Activated CD4-positive, alpha-beta T cell treated with anti-CD3 and anti-CD28 coated beads, Interleukin-2, Interleukin-6, amounts not matched to agents 100 ng/mL and 50 ng/mL, durations not matched to agents 16 hours and 8 hours (primary cell): ENCODE measurements around the gene SNTG2.
"Not testable (repeated sequence)": the region's sequence is repeated elsewhere in the genome, so short reads cannot be mapped to it uniquely, and the experiment has no call there.

Source experiments
- DNase-seq: peaks from one replicate; pipeline ENCODE4 v3.0.0-alpha.2; 2020

Gene SNTG2

DNA sequence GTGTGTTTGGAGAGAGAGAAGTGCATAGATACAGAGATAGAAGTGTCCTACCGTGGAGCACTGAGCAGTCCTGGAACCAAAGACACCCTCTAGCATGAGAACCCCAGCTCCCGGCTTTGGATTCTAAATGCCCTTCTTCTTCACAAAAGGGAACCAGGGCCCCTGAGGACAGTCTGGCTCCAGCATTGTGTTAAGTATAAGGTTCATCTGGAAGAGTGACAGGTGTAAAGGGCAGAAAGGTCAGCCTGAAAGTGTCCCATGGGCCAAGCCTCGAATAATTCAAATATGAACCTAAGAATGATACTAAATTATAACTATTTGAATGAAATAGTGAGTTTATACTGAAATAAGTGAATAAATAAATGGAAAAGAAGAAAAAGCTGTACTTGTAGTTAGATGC, 109.7 kb downstream of the SNTG2 start:
- no peak for DNase-seq

DNA sequence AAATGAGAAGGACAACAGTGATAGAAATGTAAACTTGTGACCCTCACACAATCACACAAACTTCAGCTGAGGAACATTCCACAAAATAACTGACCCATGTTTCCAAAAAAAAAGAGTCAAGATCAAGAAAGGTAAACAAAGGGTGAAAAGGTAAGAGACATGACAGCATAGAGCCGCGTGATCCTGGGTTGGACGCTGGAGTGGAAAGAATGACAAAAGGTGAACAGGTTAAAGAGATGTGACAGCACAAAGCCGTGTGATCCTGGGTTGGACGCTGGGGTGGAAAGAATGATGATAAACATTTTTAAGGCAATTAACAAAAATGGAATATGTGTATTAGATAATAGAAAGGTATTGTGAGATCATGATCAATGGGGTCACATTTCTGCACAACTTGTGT, 110.3 kb downstream of the SNTG2 start:
- no peak for DNase-seq

DNA sequence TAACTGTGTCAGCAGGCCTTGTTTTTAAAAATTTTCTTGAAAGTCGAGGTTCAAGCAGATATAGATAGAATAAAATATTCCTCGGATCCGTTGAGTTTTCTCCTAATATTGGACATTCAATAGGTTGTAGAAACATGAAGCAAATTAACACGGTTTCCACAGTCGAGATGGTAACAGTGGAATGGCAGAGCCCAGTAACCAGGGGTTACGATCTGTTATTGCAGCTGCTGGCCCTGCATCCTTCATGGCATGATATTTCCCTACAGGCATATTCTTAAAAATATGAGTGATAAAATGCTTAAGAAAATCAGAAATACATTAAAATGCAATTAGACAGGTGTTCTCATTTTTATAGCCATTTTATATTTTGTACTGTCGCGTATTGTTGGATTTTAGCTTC, 117.6 kb downstream of the SNTG2 start:
- DNase-seq, result no peak

DNA sequence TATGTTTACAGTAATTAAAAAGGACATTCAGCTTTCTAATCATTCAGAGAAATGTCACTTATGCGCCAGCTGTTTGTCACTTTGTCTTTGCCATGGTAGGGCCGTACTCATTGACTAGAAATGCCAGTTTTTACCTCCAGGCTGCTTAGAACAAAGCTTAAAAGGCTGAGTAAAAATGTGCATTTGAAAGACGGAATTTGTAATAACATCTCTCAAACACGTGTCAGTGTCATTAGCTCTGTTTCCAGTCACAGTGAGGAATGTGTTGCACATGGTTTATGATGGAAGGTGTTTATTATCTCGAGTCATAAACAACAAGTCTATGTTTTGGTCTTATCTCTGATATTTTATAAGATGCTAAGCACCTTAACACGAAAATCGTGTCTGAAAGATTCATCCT, 118.2 kb downstream of the SNTG2 start:
- DNase-seq, result no peak

DNA sequence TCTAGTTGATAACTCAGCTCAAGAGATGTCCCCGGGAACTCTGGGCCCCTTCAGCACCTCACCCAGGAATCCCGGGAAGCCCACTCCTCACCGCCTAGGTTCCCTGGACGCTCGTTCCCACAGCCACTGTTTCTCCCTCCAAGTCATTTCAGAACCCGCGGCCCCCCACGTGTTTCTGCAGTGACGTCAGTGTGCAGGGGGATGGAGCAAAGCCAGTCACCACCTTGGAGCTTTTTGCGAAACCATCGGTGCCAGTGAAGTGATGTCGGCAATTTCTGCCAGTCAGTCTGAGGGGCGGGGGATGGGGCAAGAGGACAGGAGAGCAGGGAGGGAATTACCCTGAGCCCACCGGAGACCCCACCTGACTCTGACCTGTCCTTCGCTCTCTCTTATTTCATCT, 119.2 kb downstream of the SNTG2 start:
- no peak for DNase-seq

DNA sequence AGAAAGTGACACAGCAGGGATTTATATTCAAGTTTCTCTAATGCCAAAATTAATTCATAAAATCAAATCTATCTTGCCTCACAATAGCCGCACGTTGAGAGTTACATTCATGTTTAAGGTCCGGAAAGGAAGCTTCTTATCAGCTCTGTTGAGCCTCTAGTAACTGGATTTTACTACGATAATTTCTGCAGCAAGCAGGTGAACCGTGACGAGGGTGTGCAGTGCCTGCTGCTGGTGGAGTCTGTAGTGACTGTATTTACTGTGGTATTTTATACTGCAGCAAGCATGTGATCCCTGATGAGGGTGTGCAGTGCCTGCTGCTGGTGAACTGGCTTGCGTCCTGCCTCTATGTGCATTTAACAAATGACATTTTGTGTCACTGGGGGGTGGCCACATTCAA, 120.0 kb downstream of the SNTG2 start:
- DNase-seq, result no peak

- no peak for DNase-seq
These were observed 121.0 kb downstream of the SNTG2 start for GRCh38 chr2:1071650-1072049.

- DNase-seq, result no peak
These were observed 121.6 kb downstream of the SNTG2 start for GRCh38 chr2:1072250-1072649.

DNA sequence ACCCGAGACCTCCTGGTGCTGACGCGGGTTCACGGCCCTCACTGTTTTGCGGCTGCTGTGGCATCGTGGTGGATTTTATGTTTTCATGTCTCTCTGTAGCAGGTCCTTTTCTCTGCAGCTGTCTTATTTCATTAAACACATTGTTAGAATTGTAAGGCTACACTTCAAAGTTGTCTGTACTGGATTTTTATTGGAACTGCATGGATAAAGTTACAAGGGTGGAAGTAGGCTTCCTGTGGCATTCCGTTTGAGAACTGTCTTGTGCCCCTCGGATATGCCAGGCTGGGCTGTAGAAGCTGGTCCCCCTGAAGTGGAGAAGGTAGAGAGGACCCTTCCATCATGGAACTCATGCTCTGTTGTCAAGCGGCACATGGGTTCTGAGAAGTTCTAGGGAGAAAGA, 127.3 kb downstream of the SNTG2 start:
- no peak for DNase-seq

DNA sequence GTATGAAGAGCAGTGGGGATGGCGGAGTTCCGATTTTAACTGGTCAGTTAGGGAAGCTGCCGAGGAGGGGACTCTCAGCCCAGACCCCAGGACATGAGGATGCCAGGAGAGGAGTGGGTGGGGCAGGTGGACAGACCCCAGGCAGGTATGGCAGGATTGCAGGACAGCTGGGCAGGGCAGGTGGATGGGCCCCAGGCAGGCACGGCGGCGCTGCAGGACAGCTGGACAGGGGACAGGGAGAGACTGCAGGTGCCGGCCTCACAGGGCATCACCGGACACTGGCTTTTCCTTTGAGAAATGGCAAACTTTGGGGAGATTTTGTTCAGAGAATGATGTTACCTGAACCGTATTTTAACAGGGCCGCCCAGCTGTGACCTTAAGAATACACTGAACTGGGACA, 127.7 kb downstream of the SNTG2 start:
- no peak for DNase-seq

DNA sequence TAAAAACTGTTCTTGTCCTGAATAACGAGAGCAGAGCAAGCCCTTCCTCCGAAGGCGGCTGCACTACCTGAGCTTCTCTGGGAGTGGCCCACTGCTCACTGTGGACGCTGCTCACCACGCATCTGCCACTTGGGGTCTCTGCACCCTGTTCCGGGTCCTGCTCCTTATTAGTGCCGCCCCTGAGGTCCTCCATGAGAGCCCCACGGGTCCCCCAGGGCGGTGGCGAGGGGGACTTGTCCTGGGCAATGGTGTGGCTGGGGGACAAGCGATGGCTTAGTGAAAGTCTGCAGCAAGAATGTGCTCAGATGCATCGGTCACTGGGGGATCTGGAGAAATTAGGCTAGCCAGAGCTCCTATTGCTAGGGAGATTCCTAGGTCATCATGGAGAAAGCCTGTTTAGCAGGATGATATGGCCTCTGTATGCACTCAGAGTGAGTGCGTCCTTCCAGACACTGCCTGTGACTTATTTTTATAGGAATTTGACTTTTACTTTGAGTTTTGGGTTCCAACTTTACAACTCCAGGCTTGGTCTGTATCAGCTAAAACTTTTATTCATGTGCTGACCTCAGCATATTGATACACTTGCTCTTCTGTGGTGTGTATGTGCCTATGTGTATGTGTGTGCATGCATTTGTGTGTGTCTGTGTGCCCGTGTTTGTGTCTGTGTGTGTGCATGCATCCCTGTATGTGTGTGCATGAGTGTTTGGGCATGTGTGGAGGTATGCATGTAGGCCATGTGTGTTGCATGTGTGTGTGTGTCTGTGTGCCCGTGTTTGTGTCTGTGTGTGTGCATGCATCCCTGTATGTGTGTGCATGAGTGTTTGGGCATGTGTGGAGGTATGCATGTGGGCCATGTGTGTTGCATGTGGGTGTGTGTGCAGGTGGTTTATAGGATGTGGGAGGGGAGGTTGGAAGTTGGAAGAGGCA, 129.5 kb downstream of the SNTG2 start:
- no peak for DNase-seq

GRCh38 chr2:1081451-1082225, 131.0 kb downstream of the SNTG2 start:
- DNase-seq, result no peak

DNA sequence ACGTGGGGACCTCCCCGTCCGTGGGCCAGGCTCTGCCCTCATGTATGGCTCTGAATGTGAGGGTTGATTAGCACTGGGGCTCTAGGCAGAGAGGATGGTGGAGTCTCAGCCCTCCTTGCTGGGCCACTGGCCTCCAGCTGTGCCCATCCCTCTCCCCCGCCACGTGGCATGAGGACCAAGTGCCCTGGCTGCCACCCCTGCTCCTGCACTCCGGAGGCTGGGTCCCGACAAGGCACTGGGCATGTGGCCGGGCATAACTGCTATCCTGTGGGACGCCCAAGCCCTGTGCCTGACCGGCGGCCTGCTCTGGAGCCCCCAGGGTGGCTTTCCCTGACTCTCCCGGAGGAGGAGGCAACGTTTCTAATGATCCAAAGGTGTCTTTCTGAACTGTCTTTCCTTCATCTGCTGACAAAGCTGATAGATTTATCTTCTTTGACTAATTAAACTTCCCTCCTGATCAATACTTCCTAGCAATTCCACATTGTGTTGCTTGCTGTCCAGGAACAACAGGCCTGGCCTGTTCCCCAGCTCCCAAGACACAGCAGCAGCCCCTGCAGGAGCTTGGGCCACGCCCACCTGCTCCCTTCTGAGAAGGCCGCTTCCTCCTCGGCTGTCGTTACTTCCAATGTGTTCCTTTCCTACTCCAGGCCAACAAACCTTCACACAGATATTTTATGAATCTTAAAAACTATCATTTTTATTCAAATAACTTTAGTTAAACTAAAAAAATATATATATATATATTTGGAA, 132.0 kb downstream of the SNTG2 start:
- no peak for DNase-seq

- no peak for DNase-seq
These were observed 137.7 kb downstream of the SNTG2 start for GRCh38 chr2:1088192-1088860.

- DNase-seq, result no peak
These were observed 138.3 kb downstream of the SNTG2 start for GRCh38 chr2:1088940-1089339.

GRCh38 chr2:1091895-1092585, 141.4 kb downstream of the SNTG2 start:
- DNase-seq, result no peak

GRCh38 chr2:1093668-1094067, 143.0 kb downstream of the SNTG2 start:
- DNase-seq, result not testable (repeated sequence)

- DNase-seq, result no peak
These were observed 146.5 kb downstream of the SNTG2 start for GRCh38 chr2:1097101-1097500.

- DNase-seq, result no peak
These were observed 148.8 kb downstream of the SNTG2 start for GRCh38 chr2:1099418-1099817.

- no peak for DNase-seq
These were observed 150.5 kb downstream of the SNTG2 start for GRCh38 chr2:1101011-1101782.

GRCh38 chr2:1101982-1102590, 151.4 kb downstream of the SNTG2 start:
- DNase-seq, result no peak
